ENCODE data around the gene RAB39A.
"Not testable (repeated sequence)": the region's sequence is repeated elsewhere in the genome, so short reads cannot be mapped to it uniquely, and the experiment has no call there.

Gene RAB39A

GRCh38 chr11:107928046-107928766 lies at the start of gene RAB39A:
Gene RAB39A, plus strand, starts transcription at chr11:107928448. Its CDS starts 121 bp downstream, at chr11:107928569.
- DNase-seq (ENCODE audit: low read depth), result peak; percentile 53

GRCh38 chr11:107881471-107881870 lies 46.8 kb upstream of the RAB39A start:
- not testable (repeated sequence) for DNase-seq (ENCODE audit: low read depth)

- no peak for DNase-seq (ENCODE audit: low read depth)
These were observed 46.0 kb upstream of the RAB39A start for GRCh38 chr11:107882095-107882820.

- no peak for DNase-seq (ENCODE audit: low read depth)
These were observed 30.0 kb upstream of the RAB39A start for GRCh38 chr11:107898270-107898669.

- no peak for DNase-seq (ENCODE audit: low read depth)
These were observed 20.0 kb upstream of the RAB39A start for GRCh38 chr11:107908211-107908610.

- not testable (repeated sequence) for DNase-seq (ENCODE audit: low read depth)
These were observed 15.8 kb upstream of the RAB39A start for GRCh38 chr11:107912415-107912814.

- no peak for DNase-seq (ENCODE audit: low read depth)
These were observed 13.0 kb upstream of the RAB39A start for GRCh38 chr11:107915229-107915628.

GRCh38 chr11:107916671-107917241 lies 11.5 kb upstream of the RAB39A start:
- no peak for DNase-seq (ENCODE audit: low read depth)

- DNase-seq (ENCODE audit: low read depth), result no peak
These were observed 6.3 kb upstream of the RAB39A start for GRCh38 chr11:107921997-107922396.

- DNase-seq (ENCODE audit: low read depth), result not testable (repeated sequence)
These were observed 4.7 kb upstream of the RAB39A start for GRCh38 chr11:107923519-107923918.

- DNase-seq (ENCODE audit: low read depth), result no peak
These were observed 3.9 kb upstream of the RAB39A start for GRCh38 chr11:107924306-107924705.

- DNase-seq (ENCODE audit: low read depth), result no peak
These were observed 689 bp upstream of the RAB39A start for GRCh38 chr11:107927559-107927958.

- DNase-seq (ENCODE audit: low read depth), result no peak
These were observed 689 bp downstream of the RAB39A start for GRCh38 chr11:107928767-107929507.

GRCh38 chr11:107929611-107930200 lies 1.5 kb downstream of the RAB39A start:
- no peak for DNase-seq (ENCODE audit: low read depth)

GRCh38 chr11:107931206-107931605 lies 3.0 kb downstream of the RAB39A start:
- no peak for DNase-seq (ENCODE audit: low read depth)

- DNase-seq (ENCODE audit: low read depth), result no peak
These were observed 19.7 kb downstream of the RAB39A start for GRCh38 chr11:107947904-107948303.

- DNase-seq (ENCODE audit: low read depth), result not testable (repeated sequence)
These were observed 20.1 kb downstream of the RAB39A start for GRCh38 chr11:107948328-107948727.

- no peak for DNase-seq (ENCODE audit: low read depth)
These were observed 22.9 kb downstream of the RAB39A start for GRCh38 chr11:107951155-107951554.

GRCh38 chr11:107953446-107953845 lies 25.2 kb downstream of the RAB39A start:
- no peak for DNase-seq (ENCODE audit: low read depth)

GRCh38 chr11:107956543-107956942 lies 28.3 kb downstream of the RAB39A start:
- no peak for DNase-seq (ENCODE audit: low read depth)

GRCh38 chr11:107957109-107957588 lies 28.9 kb downstream of the RAB39A start:
- DNase-seq (ENCODE audit: low read depth), result no peak

GRCh38 chr11:107961480-107961879 lies 33.2 kb downstream of the RAB39A start:
- DNase-seq (ENCODE audit: low read depth), result no peak
